ENCODE measurements around the gene CAMSAP2.
"Not testable (repeated sequence)": the region's sequence is repeated elsewhere in the genome, so short reads cannot be mapped to it uniquely, and the experiment has no call there.

The CAMSAP2 gene

GRCh38 chr1:200811704-200812103, 73.0 kb downstream of the CAMSAP2 start (continued):
- TF ChIP-seq, protein P1, sequence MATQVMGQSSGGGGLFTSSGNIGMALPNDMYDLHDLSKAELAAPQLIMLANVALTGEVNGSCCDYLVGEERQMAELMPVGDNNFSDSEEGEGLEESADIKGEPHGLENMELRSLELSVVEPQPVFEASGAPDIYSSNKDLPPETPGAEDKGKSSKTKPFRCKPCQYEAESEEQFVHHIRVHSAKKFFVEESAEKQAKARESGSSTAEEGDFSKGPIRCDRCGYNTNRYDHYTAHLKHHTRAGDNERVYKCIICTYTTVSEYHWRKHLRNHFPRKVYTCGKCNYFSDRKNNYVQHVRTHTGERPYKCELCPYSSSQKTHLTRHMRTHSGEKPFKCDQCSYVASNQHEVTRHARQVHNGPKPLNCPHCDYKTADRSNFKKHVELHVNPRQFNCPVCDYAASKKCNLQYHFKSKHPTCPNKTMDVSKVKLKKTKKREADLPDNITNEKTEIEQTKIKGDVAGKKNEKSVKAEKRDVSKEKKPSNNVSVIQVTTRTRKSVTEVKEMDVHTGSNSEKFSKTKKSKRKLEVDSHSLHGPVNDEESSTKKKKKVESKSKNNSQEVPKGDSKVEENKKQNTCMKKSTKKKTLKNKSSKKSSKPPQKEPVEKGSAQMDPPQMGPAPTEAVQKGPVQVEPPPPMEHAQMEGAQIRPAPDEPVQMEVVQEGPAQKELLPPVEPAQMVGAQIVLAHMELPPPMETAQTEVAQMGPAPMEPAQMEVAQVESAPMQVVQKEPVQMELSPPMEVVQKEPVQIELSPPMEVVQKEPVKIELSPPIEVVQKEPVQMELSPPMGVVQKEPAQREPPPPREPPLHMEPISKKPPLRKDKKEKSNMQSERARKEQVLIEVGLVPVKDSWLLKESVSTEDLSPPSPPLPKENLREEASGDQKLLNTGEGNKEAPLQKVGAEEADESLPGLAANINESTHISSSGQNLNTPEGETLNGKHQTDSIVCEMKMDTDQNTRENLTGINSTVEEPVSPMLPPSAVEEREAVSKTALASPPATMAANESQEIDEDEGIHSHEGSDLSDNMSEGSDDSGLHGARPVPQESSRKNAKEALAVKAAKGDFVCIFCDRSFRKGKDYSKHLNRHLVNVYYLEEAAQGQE (tag by site-specific recombination; IDR thresholded peaks at IDR 0.05): no peak
- TF ChIP-seq ZBTB20 (tag by site-specific recombination; IDR thresholded peaks at IDR 0.05): no peak
- no peak for TF ChIP-seq KLF8 (tag by site-specific recombination; IDR thresholded peaks at IDR 0.05)
- no peak for TF ChIP-seq ZNF558 (tag by site-specific recombination; IDR thresholded peaks at IDR 0.05)
- TF ChIP-seq ZNF76 (tag by site-specific recombination; IDR thresholded peaks at IDR 0.05; ENCODE audit: borderline replicate concordance, low read depth): no peak
- TF ChIP-seq ZNF302 (tag by site-specific recombination; IDR thresholded peaks at IDR 0.05; ENCODE audit: low read depth): no peak
- no peak for TF ChIP-seq ZNF792 (tag by site-specific recombination; IDR thresholded peaks at IDR 0.05)
- no peak for TF ChIP-seq ZNF274 (IDR thresholded peaks at IDR 0.05; ENCODE audit: low read length)
- TF ChIP-seq ZNF274 (tag by site-specific recombination; IDR thresholded peaks at IDR 0.05; ENCODE audit: borderline replicate concordance): no peak
- TF ChIP-seq ZBTB8A (tag by site-specific recombination; IDR thresholded peaks at IDR 0.05): no peak
- no peak for TF ChIP-seq ZNF132 (tag by site-specific recombination; IDR thresholded peaks at IDR 0.05; ENCODE audit: borderline replicate concordance)
- no peak for TF ChIP-seq ZNF433 (tag by site-specific recombination; IDR thresholded peaks at IDR 0.05; ENCODE audit: low read depth)

DNA sequence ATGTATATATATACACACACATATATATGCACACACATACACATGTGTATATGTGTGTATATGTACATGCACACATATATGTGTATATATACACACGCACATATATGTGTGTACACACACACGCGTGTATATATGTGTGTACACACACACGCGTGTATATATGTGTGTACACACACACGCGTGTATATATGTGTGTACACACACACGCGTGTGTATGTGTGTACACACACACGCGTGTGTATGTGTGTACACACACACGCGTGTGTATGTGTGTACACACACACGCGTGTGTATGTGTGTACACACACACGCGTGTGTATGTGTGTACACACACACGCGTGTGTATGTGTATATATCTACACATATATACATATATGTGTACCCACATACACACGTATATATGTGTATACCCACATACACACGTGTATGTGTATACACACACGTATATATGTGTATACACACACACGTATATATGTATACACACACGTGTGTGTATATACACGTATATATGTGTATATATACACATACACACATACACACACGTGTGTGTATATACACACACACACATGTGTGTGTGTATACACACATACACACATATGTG, 78.0 kb downstream of the CAMSAP2 start:
- H3K4me1 ChIP-seq (ENCODE audit: control insufficient read depth, insufficient read depth, low read length); H3K4me3 ChIP-seq (ENCODE audit: low read depth, low read length); H3K27ac ChIP-seq (ENCODE audit: extremely low read depth, low read depth, low read length); H3K9me3 ChIP-seq (ENCODE audit: control insufficient read depth, insufficient read depth, low read depth, low read length); POLR2A ChIA-PET; CTCF ChIA-PET: not testable (repeated sequence)
- peaks cover 13 to 24% of the 10 kb centered on the region in 2 experiments for H3K36me3 ChIP-seq (ENCODE audit: control insufficient read depth in 2 of 2, insufficient read depth in 1 of 2, low read length in 2 of 2)

- H3K4me3 ChIP-seq (ENCODE audit: low read depth, low read length): no peak overlapping the region
- no peaks in the 10 kb centered on the region for H3K4me1 ChIP-seq (ENCODE audit: control insufficient read depth, insufficient read depth, low read length)
- TF ChIP-seq PRDM1 (tag by site-specific recombination; IDR thresholded peaks at IDR 0.05) (0 out of 2 replicates have a peak, but pooled peaks have one; percentile 13), BCL11A (tag by site-specific recombination; IDR thresholded peaks at IDR 0.05; ENCODE audit: low read depth) (no peak)
- H3K36me3 ChIP-seq (ENCODE audit: control insufficient read depth in 2 of 2, insufficient read depth in 1 of 2, low read length in 2 of 2): peaks cover 13 to 20% of the 10 kb centered on the region in 2 experiments
- no peak overlapping the region for H3K27ac ChIP-seq (ENCODE audit: extremely low read depth, low read depth, low read length)
- CTCF ChIA-PET: interaction anchor here (0.6 to 1.5 kb wide), 2 partner anchors 15 to 154 kb away, joined by 3 to 4 read pairs; no protein-coding TSS in a partner anchor
- H3K9me3 ChIP-seq (ENCODE audit: control insufficient read depth, insufficient read depth, low read depth, low read length): no peaks in the 10 kb centered on the region
- POLR2A ChIA-PET: no interaction called here
Observed at GRCh38 chr1:200818248-200818647, 79.6 kb downstream of the CAMSAP2 start.

DNA sequence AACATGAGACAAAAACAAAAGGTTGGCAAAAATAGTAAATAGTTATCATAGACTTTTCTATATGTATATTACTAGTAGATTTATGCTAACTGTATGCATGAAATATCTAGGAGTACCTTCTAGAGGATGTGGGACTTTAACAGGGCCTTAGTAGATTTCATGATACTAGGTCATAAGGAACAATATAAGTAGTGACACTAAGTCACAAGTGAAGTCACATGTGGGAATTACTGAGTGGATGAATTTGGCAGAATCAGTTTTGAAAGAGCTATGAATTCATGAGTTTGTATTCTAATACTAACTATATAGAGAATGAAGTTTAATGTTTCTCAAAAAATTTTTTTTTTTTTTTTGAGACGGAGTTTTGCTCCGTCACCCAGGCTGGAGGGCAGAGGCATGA, 81.0 kb downstream of the CAMSAP2 start:
- ChIA-PET CTCF (interaction anchor here (0.6 kb wide), 1 partner anchor 1008 kb away, joined by 3 read pairs; no protein-coding TSS in a partner anchor), POLR2A (no interaction called here)
- H3K4me1 ChIP-seq (ENCODE audit: control insufficient read depth, insufficient read depth, low read length): no peaks in the 10 kb centered on the region
- H3K9me3 ChIP-seq (ENCODE audit: control insufficient read depth, insufficient read depth, low read depth, low read length): no peaks in the 10 kb centered on the region
- H3K27ac ChIP-seq (ENCODE audit: extremely low read depth, low read depth, low read length): no peak overlapping the region
- peaks cover 13 to 20% of the 10 kb centered on the region in 2 experiments for H3K36me3 ChIP-seq (ENCODE audit: control insufficient read depth in 2 of 2, insufficient read depth in 1 of 2, low read length in 2 of 2)
- H3K4me3 ChIP-seq (ENCODE audit: low read depth, low read length): no peak overlapping the region
- TF ChIP-seq ZNF658 (tag by site-specific recombination; IDR thresholded peaks at IDR 0.05) (no peak), ZNF175 (tag by site-specific recombination; IDR thresholded peaks at IDR 0.05) (no peak), ZNF555 (tag by site-specific recombination; conservative IDR thresholded peaks at IDR 0.05) (no peak), ZNF501 (tag by site-specific recombination; IDR thresholded peaks at IDR 0.05) (no peak), ZNF610 (tag by site-specific recombination; IDR thresholded peaks at IDR 0.05; ENCODE audit: borderline replicate concordance) (no peak), IKZF3 (tag by site-specific recombination; IDR thresholded peaks at IDR 0.05) (no peak), ZNF621 (tag by site-specific recombination; IDR thresholded peaks at IDR 0.05) (no peak), ZNF157 (tag by site-specific recombination; IDR thresholded peaks at IDR 0.05) (no peak), KLF10 (tag by site-specific recombination; IDR thresholded peaks at IDR 0.05) (no peak), KLF16 (tag by site-specific recombination; IDR thresholded peaks at IDR 0.05) (no peak)
- TF ChIP-seq, protein P2, sequence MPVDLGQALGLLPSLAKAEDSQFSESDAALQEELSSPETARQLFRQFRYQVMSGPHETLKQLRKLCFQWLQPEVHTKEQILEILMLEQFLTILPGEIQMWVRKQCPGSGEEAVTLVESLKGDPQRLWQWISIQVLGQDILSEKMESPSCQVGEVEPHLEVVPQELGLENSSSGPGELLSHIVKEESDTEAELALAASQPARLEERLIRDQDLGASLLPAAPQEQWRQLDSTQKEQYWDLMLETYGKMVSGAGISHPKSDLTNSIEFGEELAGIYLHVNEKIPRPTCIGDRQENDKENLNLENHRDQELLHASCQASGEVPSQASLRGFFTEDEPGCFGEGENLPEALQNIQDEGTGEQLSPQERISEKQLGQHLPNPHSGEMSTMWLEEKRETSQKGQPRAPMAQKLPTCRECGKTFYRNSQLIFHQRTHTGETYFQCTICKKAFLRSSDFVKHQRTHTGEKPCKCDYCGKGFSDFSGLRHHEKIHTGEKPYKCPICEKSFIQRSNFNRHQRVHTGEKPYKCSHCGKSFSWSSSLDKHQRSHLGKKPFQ (tag by site-specific recombination; IDR thresholded peaks at IDR 0.05): no peak
- TF ChIP-seq, protein P3, sequence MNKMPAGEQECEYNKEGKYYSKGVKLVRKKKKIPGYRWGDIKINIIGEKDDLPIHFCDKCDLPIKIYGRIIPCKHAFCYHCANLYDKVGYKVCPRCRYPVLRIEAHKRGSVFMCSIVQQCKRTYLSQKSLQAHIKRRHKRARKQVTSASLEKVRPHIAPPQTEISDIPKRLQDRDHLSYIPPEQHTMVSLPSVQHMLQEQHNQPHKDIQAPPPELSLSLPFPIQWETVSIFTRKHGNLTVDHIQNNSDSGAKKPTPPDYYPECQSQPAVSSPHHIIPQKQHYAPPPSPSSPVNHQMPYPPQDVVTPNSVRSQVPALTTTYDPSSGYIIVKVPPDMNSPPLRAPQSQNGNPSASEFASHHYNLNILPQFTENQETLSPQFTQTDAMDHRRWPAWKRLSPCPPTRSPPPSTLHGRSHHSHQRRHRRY (tag by site-specific recombination; IDR thresholded peaks at IDR 0.05): no peak
